Measurements from ENCODE around the gene HRNR.

The HRNR gene

GRCh38 chr1:152165286-152166077, 58.5 kb downstream of the HRNR start:
- peaks cover 9 to 61% (median 30%) of the 10 kb centered on the region in 4 experiments for H3K4me1 ChIP-seq (ENCODE audit: control extremely low read depth in 1 of 4, control insufficient read depth in 4 of 4, insufficient read depth in 4 of 4, low read length in 3 of 4)
- no CpG with 5 or more reads among the region's 4 CpGs for WGBS (ENCODE audit: insufficient coverage)

GRCh38 chr1:152164517-152165136, 59.4 kb downstream of the HRNR start:
- peak in 2 of 3 donors; percentile 25 to 45 for DNase-seq
- Histone ChIP-seq H3K4me3 (ENCODE audit: control insufficient read depth in 1 of 7, extremely low read depth in 1 of 7, insufficient read depth in 4 of 7, low read depth in 2 of 7, low read length in 6 of 7) (no peak overlapping the region), H3K9me3 (ENCODE audit: control extremely low read depth in 1 of 5, control insufficient read depth in 4 of 5, insufficient read depth in 2 of 5, low read depth in 1 of 5, low read length in 4 of 5) (no peaks in the 10 kb centered on the region), H3K4me1 (ENCODE audit: control extremely low read depth in 1 of 4, control insufficient read depth in 4 of 4, insufficient read depth in 4 of 4, low read length in 3 of 4) (peaks cover 9 to 69% (median 31%) of the 10 kb centered on the region in 4 experiments), H3K27me3 (replicated peaks in 2 of 5; ENCODE audit: control insufficient read depth in 4 of 5, insufficient read depth in 5 of 5, low read length in 4 of 5) (no peaks in the 10 kb centered on the region), H3K27ac (ENCODE audit: insufficient read depth in 1 of 2, low read depth in 1 of 2, low read length in 2 of 2, poor library complexity in 1 of 2, severe bottlenecking in 2 of 2) (no peak overlapping the region), H3K36me3 (ENCODE audit: control insufficient read depth in 4 of 4, insufficient read depth in 4 of 4, low read length in 3 of 4) (no peaks in the 10 kb centered on the region)
- ChIA-PET POLR2A (no interaction called here), CTCF (interaction anchor here (1.0 to 17.6 kb wide), 5 partner anchors 14 to 279 kb away, joined by 3 to 191 read pairs (median 4); no protein-coding TSS in a partner anchor)
- 0% methylated on average over 1 of the region's 2 CpGs for WGBS (ENCODE audit: insufficient coverage)

More at GRCh38 chr1:152165286-152166077, 58.5 kb downstream of the HRNR start:
- no peaks in the 10 kb centered on the region for H3K27me3 ChIP-seq (replicated peaks in 2 of 5; ENCODE audit: control insufficient read depth in 4 of 5, insufficient read depth in 5 of 5, low read length in 4 of 5)
- peak in 2 of 3 donors; percentile 25 to 31 for DNase-seq
- H3K36me3 ChIP-seq (ENCODE audit: control insufficient read depth in 4 of 4, insufficient read depth in 4 of 4, low read length in 3 of 4) = no peaks in the 10 kb centered on the region
- no peaks in the 10 kb centered on the region for H3K9me3 ChIP-seq (ENCODE audit: control extremely low read depth in 1 of 5, control insufficient read depth in 4 of 5, insufficient read depth in 2 of 5, low read depth in 1 of 5, low read length in 4 of 5)
- no peak overlapping the region for H3K4me3 ChIP-seq (ENCODE audit: control insufficient read depth in 1 of 7, extremely low read depth in 1 of 7, insufficient read depth in 4 of 7, low read depth in 2 of 7, low read length in 6 of 7)
- ChIA-PET CTCF (interaction anchor here (1.6 to 17.6 kb wide), 3 partner anchors 15 to 36 kb away, joined by 3 to 191 read pairs (median 4); no protein-coding TSS in a partner anchor), POLR2A (no interaction called here)
- H3K27ac ChIP-seq (ENCODE audit: insufficient read depth in 1 of 2, low read depth in 1 of 2, low read length in 2 of 2, poor library complexity in 1 of 2, severe bottlenecking in 2 of 2) = no peak overlapping the region

GRCh38 chr1:152162792-152163463, 61.1 kb downstream of the HRNR start:
- H3K27ac ChIP-seq (ENCODE audit: insufficient read depth in 1 of 2, low read depth in 1 of 2, low read length in 2 of 2, poor library complexity in 1 of 2, severe bottlenecking in 2 of 2) = no peak overlapping the region
- ChIA-PET CTCF (interaction anchor here (0.7 to 17.6 kb wide), 9 partner anchors 10 to 107 kb away, joined by 3 to 191 read pairs (median 3); no protein-coding TSS in a partner anchor), POLR2A (no interaction called here)
- no CpG with 5 or more reads among the region's 1 CpG for WGBS (ENCODE audit: insufficient coverage)
- no peak for DNase-seq
- no peak overlapping the region for H3K4me3 ChIP-seq (ENCODE audit: control insufficient read depth in 1 of 7, extremely low read depth in 1 of 7, insufficient read depth in 4 of 7, low read depth in 2 of 7, low read length in 6 of 7)
- H3K36me3 ChIP-seq (ENCODE audit: control insufficient read depth in 4 of 4, insufficient read depth in 4 of 4, low read length in 3 of 4) = no peaks in the 10 kb centered on the region
- no peaks in the 10 kb centered on the region for H3K27me3 ChIP-seq (replicated peaks in 2 of 5; ENCODE audit: control insufficient read depth in 4 of 5, insufficient read depth in 5 of 5, low read length in 4 of 5)
- H3K4me1 ChIP-seq (ENCODE audit: control extremely low read depth in 1 of 4, control insufficient read depth in 4 of 4, insufficient read depth in 4 of 4, low read length in 3 of 4) = peaks cover 9 to 75% (median 24%) of the 10 kb centered on the region in 4 experiments
- no peaks in the 10 kb centered on the region for H3K9me3 ChIP-seq (ENCODE audit: control extremely low read depth in 1 of 5, control insufficient read depth in 4 of 5, insufficient read depth in 2 of 5, low read depth in 1 of 5, low read length in 4 of 5)
